ENCODE results near the gene PMM2.
A peak's percentile ranks its signal among the peaks of the same experiment; 100 is the strongest.

Gene PMM2

GRCh38 chr16:8865145-8865882 is 67.7 kb downstream of the PMM2 start:
- no peak for TF ChIP-seq CTCF (IDR thresholded peaks at IDR 0.05; ENCODE audit: low read depth, low read length)
- H3K4me3 ChIP-seq (ENCODE audit: low read depth, low read length) = no peak overlapping the region

GRCh38 chr16:8866118-8866883 is 68.7 kb downstream of the PMM2 start:
- peak overlapping the region; percentile 86 for H3K4me3 ChIP-seq (ENCODE audit: low read depth, low read length)
- no peak for TF ChIP-seq CTCF (IDR thresholded peaks at IDR 0.05; ENCODE audit: low read depth, low read length)

GRCh38 chr16:8866884-8867215 is 69.2 kb downstream of the PMM2 start:
- peak overlapping the region; percentile 86 for H3K4me3 ChIP-seq (ENCODE audit: low read depth, low read length)
- TF ChIP-seq CTCF (IDR thresholded peaks at IDR 0.05; ENCODE audit: low read depth, low read length) = no peak

DNA sequence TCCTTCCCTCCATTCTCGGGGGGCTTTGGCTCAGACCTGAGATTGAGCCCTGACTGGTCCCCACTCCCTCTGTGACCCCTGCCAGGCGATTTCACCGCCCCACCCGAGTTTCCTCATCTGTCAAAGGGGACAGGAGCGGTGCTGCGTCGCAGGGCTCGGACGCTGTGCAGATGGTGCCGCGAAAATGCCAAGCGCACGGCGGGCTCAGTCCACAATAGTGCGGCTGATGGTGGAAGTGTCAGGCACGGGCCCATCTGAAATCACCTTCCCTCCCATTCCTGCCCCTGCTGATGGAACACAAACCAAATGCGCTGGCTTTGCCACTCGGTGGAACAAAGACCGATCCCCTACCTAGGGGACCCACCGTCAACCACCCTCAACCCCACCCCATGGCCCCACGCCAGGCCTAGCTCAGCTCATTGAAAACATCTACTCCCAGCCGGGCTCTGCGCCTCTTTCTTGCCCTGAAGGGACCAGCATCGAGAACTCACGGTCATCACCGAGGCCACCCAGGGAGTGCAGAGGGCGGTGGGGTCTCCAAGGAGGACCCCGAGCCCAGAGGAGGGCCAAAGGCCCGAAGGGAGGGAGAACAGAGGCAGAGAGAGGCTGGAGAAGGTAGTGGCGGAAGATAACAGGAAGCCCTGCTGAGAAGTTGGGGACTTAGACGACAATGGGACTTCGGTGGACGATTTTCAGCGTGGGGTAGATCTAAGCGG is 69.7 kb downstream of the PMM2 start:
- no peak for TF ChIP-seq CTCF (IDR thresholded peaks at IDR 0.05; ENCODE audit: low read depth, low read length)
- peak overlapping the region; percentile 86 for H3K4me3 ChIP-seq (ENCODE audit: low read depth, low read length)

DNA sequence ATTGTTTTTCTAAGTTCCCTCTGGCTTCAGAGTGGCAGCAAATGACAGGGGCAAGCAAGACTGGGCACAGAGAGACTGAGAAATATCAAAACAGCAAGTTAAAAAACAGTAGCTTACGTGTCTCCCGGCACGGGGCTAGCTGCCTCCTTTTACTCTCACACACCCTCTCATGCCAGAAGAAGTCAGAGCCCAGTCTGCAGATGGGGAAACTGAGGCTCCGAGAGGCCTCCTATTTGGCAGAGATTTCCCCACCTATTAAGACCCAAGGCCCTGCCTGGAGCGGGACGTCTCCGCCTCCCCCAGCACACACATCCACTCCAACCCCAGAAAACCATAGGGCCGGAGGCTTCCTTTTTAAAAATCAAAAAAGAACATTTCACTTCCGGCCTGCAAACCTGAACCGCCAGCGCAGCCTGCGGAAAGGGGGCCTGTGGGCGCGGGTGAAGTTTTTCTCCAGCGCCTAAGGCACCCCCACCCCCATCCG is 70.3 kb downstream of the PMM2 start:
- peak overlapping the region; percentile 86 for H3K4me3 ChIP-seq (ENCODE audit: low read depth, low read length)
- TF ChIP-seq CTCF (IDR thresholded peaks at IDR 0.05; ENCODE audit: low read depth, low read length) = no peak

GRCh38 chr16:8868416-8869211 is 71.0 kb downstream of the PMM2 start, which contains the start of gene CARHSP1:
TSS of gene CARHSP1 (minus strand) at chr16:8869006. CDS start at chr16:8859328, 9,678 bp downstream.
- H3K4me3 ChIP-seq (ENCODE audit: low read depth, low read length) = peak within 1 kb of the TSS; percentile 86
- no peak for TF ChIP-seq CTCF (IDR thresholded peaks at IDR 0.05; ENCODE audit: low read depth, low read length)

All from WI38 (cell line).